ENCODE data around the gene NELFB.
"Not testable (repeated sequence)": the region's sequence is repeated elsewhere in the genome, so short reads cannot be mapped to it uniquely, and the experiment has no call there.

Gene NELFB

GRCh38 chr9:137234055-137234697 lies 21.0 kb upstream of the NELFB start:
- H3K36me3 ChIP-seq, result no peaks in the 10 kb centered on the region
- peak overlapping the region; percentile 98 for H3K4me2 ChIP-seq
- H3K27ac ChIP-seq, result peak overlapping the region; percentile 79; the same call in 1 of the 2 replicates
- peaks cover 83% of the 10 kb centered on the region for H3K4me1 ChIP-seq
- H3K9ac ChIP-seq, result peak overlapping the region; percentile 66; the same call in 1 of the 2 replicates
- H3K4me3 ChIP-seq, result peak overlapping the region; percentile 63
- TF ChIP-seq Cebpa-rat (IDR thresholded peaks at IDR 0.05), result no peak
- H4K20me1 ChIP-seq, result peaks cover 17% of the 10 kb centered on the region; the same call in 1 of the 2 replicates
- H3K27me3 ChIP-seq, result no peaks in the 10 kb centered on the region
- H3K9me3 ChIP-seq, result no peaks in the 10 kb centered on the region

- peak overlapping the region; percentile 79 for H3K27ac ChIP-seq
- peaks cover 17% of the 10 kb centered on the region; the same call in 1 of the 2 replicates for H4K20me1 ChIP-seq
- H3K27me3 ChIP-seq, result no peaks in the 10 kb centered on the region
- no peak for TF ChIP-seq Cebpa-rat (IDR thresholded peaks at IDR 0.05)
- H3K4me3 ChIP-seq, result peak overlapping the region; percentile 63
- H3K9me3 ChIP-seq, result no peaks in the 10 kb centered on the region
- H3K36me3 ChIP-seq, result no peaks in the 10 kb centered on the region
- H3K4me2 ChIP-seq, result peak overlapping the region; percentile 98
- H3K9ac ChIP-seq, result peak overlapping the region; percentile 66
- H3K4me1 ChIP-seq, result peaks cover 83% of the 10 kb centered on the region
These were observed 20.2 kb upstream of the NELFB start for GRCh38 chr9:137234758-137235423.

DNA sequence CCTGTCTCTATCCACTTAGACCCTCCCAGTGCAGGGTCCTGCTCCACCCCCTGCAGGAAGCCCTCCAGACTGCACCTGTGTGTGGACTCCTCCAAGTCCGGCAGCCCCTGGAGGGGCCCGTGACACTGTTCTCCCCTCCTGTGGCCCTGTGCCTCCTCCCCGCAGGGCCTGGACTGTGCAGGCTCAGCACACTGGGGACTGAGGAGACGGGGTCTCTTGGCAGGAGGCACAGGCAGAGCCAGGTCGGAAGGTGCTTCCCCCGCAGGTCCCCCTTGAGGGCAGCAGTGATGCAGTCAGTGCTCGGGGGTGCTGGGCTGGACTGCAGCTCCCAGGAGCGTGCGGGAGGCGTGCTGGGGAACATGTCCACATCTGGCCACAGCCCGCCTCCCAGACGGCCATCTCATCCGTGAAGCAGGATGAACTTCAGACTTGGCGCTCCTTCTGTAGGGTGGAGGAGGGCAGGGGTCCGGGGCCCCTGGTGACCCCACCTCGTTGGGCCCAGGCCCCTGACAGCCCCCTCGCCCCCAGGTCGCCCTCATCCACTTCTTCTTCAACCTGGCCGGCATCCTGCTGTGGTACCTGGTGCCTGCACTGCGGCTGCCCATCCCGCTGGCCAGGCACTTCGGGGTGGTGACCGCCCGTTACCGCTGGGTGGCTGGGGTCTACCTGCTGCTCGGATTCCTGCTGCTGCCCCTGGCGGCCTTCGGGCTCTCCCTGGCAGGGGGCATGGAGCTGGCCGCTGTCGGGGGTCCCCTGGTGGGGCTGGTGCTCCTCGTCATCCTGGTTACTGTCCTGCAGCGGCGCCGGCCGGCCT lies 19.5 kb upstream of the NELFB start:
- peak overlapping the region; percentile 98 for H3K4me2 ChIP-seq
- H3K4me3 ChIP-seq, result peak overlapping the region; percentile 63
- no peaks in the 10 kb centered on the region for H3K9me3 ChIP-seq
- peak overlapping the region; percentile 79 for H3K27ac ChIP-seq
- H3K27me3 ChIP-seq, result no peaks in the 10 kb centered on the region
- H3K4me1 ChIP-seq, result peaks cover 78% of the 10 kb centered on the region
- peak overlapping the region; percentile 66 for H3K9ac ChIP-seq
- peaks cover 17% of the 10 kb centered on the region; the same call in 1 of the 2 replicates for H4K20me1 ChIP-seq
- TF ChIP-seq Cebpa-rat (IDR thresholded peaks at IDR 0.05), result no peak
- no peaks in the 10 kb centered on the region for H3K36me3 ChIP-seq

DNA sequence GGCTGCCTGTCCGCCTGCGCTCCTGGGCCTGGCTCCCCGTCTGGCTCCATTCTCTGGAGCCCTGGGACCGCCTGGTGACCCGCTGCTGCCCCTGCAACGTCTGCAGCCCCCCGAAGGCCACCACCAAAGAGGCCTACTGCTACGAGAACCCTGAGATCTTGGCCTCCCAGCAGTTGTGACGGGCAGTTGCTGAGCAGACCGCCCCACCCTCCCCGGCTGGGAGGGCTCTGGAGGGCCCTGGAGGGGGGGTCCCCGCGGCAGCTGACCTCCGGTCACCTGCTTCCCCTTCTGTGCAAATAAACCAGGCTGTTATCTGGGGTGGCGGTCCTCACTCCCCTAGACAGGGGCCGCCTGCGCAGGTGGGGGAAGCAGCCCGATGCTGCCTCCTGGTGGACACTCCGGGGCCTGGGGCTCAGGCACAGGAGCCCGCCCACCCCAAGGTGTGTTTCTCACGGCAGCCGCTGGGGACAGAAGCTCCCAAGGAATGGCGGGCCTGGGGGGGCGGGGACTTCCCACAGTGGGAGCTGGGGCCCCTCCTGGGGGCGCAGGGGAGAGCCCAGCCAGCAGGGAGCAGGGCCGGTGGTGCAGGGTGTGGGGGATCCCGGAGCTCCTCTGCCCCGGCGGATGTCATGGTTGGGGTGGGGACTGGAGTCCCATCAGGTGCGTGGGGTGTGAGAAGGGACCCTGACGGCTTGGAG lies 18.7 kb upstream of the NELFB start:
- TF ChIP-seq Cebpa-rat (IDR thresholded peaks at IDR 0.05), result no peak

GRCh38 chr9:137236936-137237421 lies 18.1 kb upstream of the NELFB start:
- TF ChIP-seq Cebpa-rat (IDR thresholded peaks at IDR 0.05), result no peak
- Histone ChIP-seq H3K4me1 (peaks cover 67% of the 10 kb centered on the region), H3K36me3 (peaks cover 4% of the 10 kb centered on the region), H3K4me3 (peak overlapping the region; percentile 63), H3K27ac (peak overlapping the region; percentile 84), H4K20me1 (peaks cover 23% of the 10 kb centered on the region), H3K4me2 (peak overlapping the region; percentile 98), H3K9ac (peak overlapping the region; percentile 69), H3K27me3 (no peaks in the 10 kb centered on the region), H3K9me3 (no peaks in the 10 kb centered on the region)

More for the DNA sequence above, 18.7 kb upstream of the NELFB start:
- Histone ChIP-seq H3K4me3 (peak overlapping the region; percentile 63), H3K4me1 (peaks cover 71% of the 10 kb centered on the region), H3K4me2 (peak overlapping the region; percentile 98), H3K27ac (peak overlapping the region; percentile 84), H3K9ac (peak overlapping the region; percentile 69), H3K36me3 (no peaks in the 10 kb centered on the region), H3K27me3 (no peaks in the 10 kb centered on the region), H3K9me3 (no peaks in the 10 kb centered on the region), H4K20me1 (peaks cover 17% of the 10 kb centered on the region; the same call in 1 of the 2 replicates)

DNA sequence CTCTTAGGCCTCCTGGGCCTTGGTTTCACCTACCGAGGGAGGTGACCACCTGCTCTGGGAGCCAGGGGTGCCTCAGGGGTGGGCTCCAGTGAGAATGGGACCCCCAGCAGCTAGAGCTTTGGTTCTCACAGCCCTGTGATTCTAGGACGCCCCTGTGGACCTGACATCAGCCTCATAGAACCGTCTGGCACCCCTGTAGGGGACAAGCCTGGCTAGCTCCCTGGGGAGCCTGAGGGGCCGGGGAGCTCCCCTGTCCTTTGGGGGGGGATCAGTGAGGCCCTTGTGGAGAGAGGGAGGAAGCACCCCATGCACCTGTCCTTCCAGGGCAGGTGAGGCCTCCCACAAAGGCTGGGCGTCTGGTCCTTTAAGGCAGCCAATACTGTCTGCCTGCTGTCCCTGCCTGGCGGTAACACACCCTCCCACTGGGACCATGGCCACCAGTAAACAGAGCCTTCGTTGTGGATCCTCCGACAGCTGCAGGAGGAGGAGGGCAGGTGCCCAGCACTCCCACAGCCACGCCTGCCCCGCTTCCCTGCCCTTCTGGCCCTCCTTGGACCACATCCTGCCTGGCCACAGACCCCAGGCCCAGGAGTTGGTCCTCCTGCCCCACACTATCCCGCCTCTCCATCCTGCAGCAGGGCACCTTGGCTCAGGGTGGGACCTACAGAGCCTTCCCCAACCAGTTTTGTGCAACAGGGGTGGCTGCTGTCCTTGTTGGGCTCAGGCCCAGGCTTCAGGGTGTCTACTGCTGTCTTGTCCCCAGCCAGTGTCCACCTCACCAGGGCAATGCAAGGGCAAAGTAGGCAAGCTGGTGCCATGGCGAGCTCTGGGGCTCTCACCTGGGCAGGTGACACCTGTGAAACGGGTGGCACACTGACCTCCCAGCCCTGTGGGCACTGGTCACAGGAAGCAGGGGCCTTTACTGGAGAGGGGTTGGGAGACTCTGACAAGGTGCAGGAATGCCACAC lies 17.1 kb upstream of the NELFB start:
- peak overlapping the region; percentile 84 for H3K27ac ChIP-seq
- no peaks in the 10 kb centered on the region for H3K9me3 ChIP-seq
- H3K4me2 ChIP-seq, result peak overlapping the region; percentile 98
- peak overlapping the region; percentile 63; the same call in 1 of the 2 replicates for H3K4me3 ChIP-seq
- H3K36me3 ChIP-seq, result peaks cover 14% of the 10 kb centered on the region
- H3K4me1 ChIP-seq, result peaks cover 72% of the 10 kb centered on the region
- no peaks in the 10 kb centered on the region for H3K27me3 ChIP-seq
- TF ChIP-seq Cebpa-rat (IDR thresholded peaks at IDR 0.05), result no peak
- peak overlapping the region; percentile 69 for H3K9ac ChIP-seq
- H4K20me1 ChIP-seq, result peaks cover 33% of the 10 kb centered on the region

GRCh38 chr9:137239541-137240200 lies 15.5 kb upstream of the NELFB start:
- peak overlapping the region; percentile 74 for H3K4me3 ChIP-seq
- not testable (repeated sequence) for H3K9me3 ChIP-seq, H3K27me3 ChIP-seq
- peak overlapping the region; percentile 89 for H3K9ac ChIP-seq
- H3K4me1 ChIP-seq, result peaks cover 81% of the 10 kb centered on the region
- peaks cover 28% of the 10 kb centered on the region for H3K36me3 ChIP-seq
- peak overlapping the region; percentile 98 for H3K4me2 ChIP-seq
- H4K20me1 ChIP-seq, result peaks cover 43% of the 10 kb centered on the region
- H3K27ac ChIP-seq, result peak overlapping the region; percentile 94

DNA sequence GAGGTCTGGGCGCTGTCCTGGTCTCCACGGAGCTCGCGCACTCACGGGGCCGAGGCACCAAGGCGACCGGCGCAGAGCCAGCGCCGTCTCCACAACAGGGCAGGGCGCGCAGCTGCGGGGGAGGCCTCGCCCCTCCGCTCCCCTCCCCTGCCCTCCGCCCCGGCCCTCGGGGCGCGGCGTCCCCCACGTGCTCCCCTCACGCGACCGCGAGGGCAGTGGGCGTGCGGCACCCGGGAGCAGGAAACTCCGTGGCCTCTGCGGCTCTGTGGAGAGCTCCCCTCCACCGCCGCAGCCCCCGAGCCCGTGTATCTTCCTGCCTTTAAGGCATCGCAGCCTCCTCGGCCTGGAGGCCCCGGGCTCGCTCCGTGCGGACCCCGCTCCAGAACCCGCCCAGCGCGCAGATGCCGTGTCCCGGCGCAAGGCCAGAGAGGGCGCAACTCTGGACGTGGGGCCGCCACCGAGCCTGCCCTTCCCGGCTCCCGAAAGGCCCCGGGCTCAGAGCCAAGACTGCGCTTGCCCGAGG lies 14.7 kb upstream of the NELFB start:
- H3K4me1 ChIP-seq, result peaks cover 81% of the 10 kb centered on the region
- H3K9ac ChIP-seq, result peak overlapping the region; percentile 89
- H3K27ac ChIP-seq, result peak overlapping the region; percentile 94

More for the DNA sequence above, 14.7 kb upstream of the NELFB start:
- no peak for TF ChIP-seq Cebpa-rat (IDR thresholded peaks at IDR 0.05)
- Histone ChIP-seq H4K20me1 (peaks cover 46% of the 10 kb centered on the region), H3K27me3 (no peaks in the 10 kb centered on the region), H3K9me3 (no peaks in the 10 kb centered on the region), H3K4me3 (peak overlapping the region; percentile 74), H3K36me3 (peaks cover 28% of the 10 kb centered on the region), H3K4me2 (peak overlapping the region; percentile 98)

Data from BLaER1 (cell line).